ENCODE results near the gene CAPN7. TPM values are rescaled to one million over a fixed set of nuclear protein-coding genes. Genes with fewer than 3 reads are reported as not detected.

CAPN7 gene
- total RNA-seq, 2 donors from 2014 or later, result 38.1 to 40.5 TPM

DNA sequence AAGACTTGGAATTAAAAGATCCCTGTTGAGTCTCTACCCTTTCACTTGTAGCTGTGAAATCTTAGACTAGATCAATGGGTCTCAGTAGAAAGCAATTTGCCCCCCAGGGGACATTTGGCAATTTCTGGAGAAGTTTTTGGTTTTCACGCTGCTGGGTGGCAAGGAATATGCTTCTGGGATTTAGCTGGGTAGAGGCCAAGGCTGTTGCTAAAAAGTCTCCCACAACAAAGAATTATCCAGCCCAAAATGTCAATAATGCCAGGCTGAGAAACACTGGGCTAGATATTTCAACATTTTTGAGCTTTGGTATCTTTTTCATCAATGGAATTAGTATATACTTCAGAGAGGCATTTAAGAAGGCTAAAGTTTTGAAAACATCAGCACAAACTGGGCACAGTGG is 8.7 kb downstream of the CAPN7 start:
- TF ChIP-seq POLR2A (IDR thresholded peaks at IDR 0.05) (no peak), CTCF (IDR thresholded peaks at IDR 0.05) (no peak)
- H3K36me3 ChIP-seq (replicated peaks in 1 of 2; ENCODE audit: insufficient read depth in 1 of 2, low read depth in 2 of 2), result peaks cover 5 to 12% of the 10 kb centered on the region in 2 donors

GRCh38 chr3:15215996-15216395 is 9.9 kb downstream of the CAPN7 start:
- 69 to 76% methylated on average over 2 of the region's 2 CpGs for WGBS, 2 donors
- no peak overlapping the region for H3K27ac ChIP-seq
- DNase-seq (no peak), ATAC-seq (no peak)
- intact Hi-C loops (cut with DNase I), result no loop called here
- TF ChIP-seq POLR2A (IDR thresholded peaks at IDR 0.05) (no peak), CTCF (IDR thresholded peaks at IDR 0.05) (no peak)
- peaks cover 5 to 18% of the 10 kb centered on the region in 2 donors for H3K36me3 ChIP-seq (replicated peaks in 1 of 2; ENCODE audit: insufficient read depth in 1 of 2, low read depth in 2 of 2)
- H3K27me3 ChIP-seq, result no peaks in the 10 kb centered on the region
- no peaks in the 10 kb centered on the region for H3K9me3 ChIP-seq
- H3K4me1 ChIP-seq, result no peaks in the 10 kb centered on the region
- H3K4me3 ChIP-seq, result no peak overlapping the region

More for the DNA sequence above, 8.7 kb downstream of the CAPN7 start:
- Histone ChIP-seq H3K9me3 (no peaks in the 10 kb centered on the region), H3K4me1 (no peaks in the 10 kb centered on the region), H3K4me3 (no peak overlapping the region), H3K27me3 (no peaks in the 10 kb centered on the region), H3K27ac (no peak overlapping the region)
- no peak for DNase-seq
- no peak for ATAC-seq
- intact Hi-C loops (cut with DNase I), result no loop called here
- WGBS, 2 donors, result 94 to 95% methylated on average over 1 of the region's 1 CpG

- ATAC-seq (no peak), DNase-seq (no peak)
- Histone ChIP-seq H3K9me3 (no peaks in the 10 kb centered on the region), H3K36me3 (replicated peaks in 1 of 2; ENCODE audit: insufficient read depth in 1 of 2, low read depth in 2 of 2) (peaks cover 5 to 20% of the 10 kb centered on the region in 2 donors), H3K27me3 (no peaks in the 10 kb centered on the region), H3K4me3 (no peak overlapping the region), H3K27ac (no peak overlapping the region), H3K4me1 (no peaks in the 10 kb centered on the region)
- TF ChIP-seq CTCF (IDR thresholded peaks at IDR 0.05) (no peak), POLR2A (IDR thresholded peaks at IDR 0.05) (no peak)
- intact Hi-C loops (cut with DNase I), result no loop called here
- WGBS, 2 donors, result 86 to 91% methylated on average over 1 of the region's 1 CpG
These were observed 10.5 kb downstream of the CAPN7 start for GRCh38 chr3:15216501-15216900.

- H3K9me3 ChIP-seq, result no peaks in the 10 kb centered on the region
- no peak overlapping the region for H3K27ac ChIP-seq
- no peak overlapping the region for H3K4me3 ChIP-seq
- peaks cover 5 to 23% of the 10 kb centered on the region in 2 donors for H3K36me3 ChIP-seq (replicated peaks in 1 of 2; ENCODE audit: insufficient read depth in 1 of 2, low read depth in 2 of 2)
- TF ChIP-seq CTCF (IDR thresholded peaks at IDR 0.05), result no peak
- TF ChIP-seq POLR2A (IDR thresholded peaks at IDR 0.05), result no peak
- no peaks in the 10 kb centered on the region for H3K4me1 ChIP-seq
- no peaks in the 10 kb centered on the region for H3K27me3 ChIP-seq
- intact Hi-C loops (cut with DNase I), result no loop called here
- 89 to 95% methylated on average over 4 of the region's 4 CpGs for WGBS, 2 donors
- no peak for DNase-seq
- no peak for ATAC-seq
These were observed 11.1 kb downstream of the CAPN7 start for GRCh38 chr3:15217011-15217671.

DNA sequence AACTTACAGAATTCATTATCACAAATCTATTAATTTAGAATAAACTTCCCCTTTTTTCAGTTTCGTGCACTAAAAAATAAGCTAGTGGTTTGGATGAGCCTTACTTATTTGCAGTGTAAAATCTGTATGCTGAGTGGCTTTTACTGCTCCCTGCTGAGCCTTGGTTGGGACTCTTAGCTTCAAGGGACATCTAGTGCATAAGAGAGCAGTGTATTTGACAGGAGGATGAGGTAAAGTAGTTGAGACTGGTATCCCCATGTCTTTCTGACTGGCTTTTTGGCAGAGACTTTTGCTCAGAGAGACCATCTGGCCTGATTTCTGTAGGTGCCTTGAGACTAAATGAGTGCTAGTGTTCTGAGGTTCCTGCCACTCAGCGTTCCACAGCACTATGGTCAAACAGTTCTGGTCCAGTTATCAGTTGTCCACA is 11.8 kb downstream of the CAPN7 start:
- Histone ChIP-seq H3K36me3 (replicated peaks in 1 of 2; ENCODE audit: insufficient read depth in 1 of 2, low read depth in 2 of 2) (peaks cover 5 to 25% of the 10 kb centered on the region in 2 donors), H3K4me1 (no peaks in the 10 kb centered on the region), H3K4me3 (no peak overlapping the region), H3K9me3 (no peaks in the 10 kb centered on the region), H3K27me3 (no peaks in the 10 kb centered on the region), H3K27ac (no peak overlapping the region)
- whole genome bisulfite sequencing, 2 donors, result 61 to 65% methylated on average over 2 of the region's 2 CpGs
- ATAC-seq (no peak), DNase-seq (no peak)
- intact Hi-C loops (cut with DNase I), result no loop called here
- TF ChIP-seq CTCF (IDR thresholded peaks at IDR 0.05) (no peak), POLR2A (IDR thresholded peaks at IDR 0.05) (no peak)

Data from body of pancreas (tissue), 4 donors.